Osteocyte (in vitro differentiated cells): ENCODE measurements around the gene C19orf12. TPM values are rescaled to one million over a fixed set of nuclear protein-coding genes. Genes with fewer than 3 reads are reported as not detected.

ENCODE experiments used
- DNase-seq: peaks from one replicate; pipeline ENCODE4 v3.0.0; 2021; ENCODE audit warnings: mixed read lengths; ENCODE audit not compliant: unreplicated experiment; ENCODE audit errors: extremely low spot score
- H3K27ac Mint-ChIP-seq: one replicate; pipeline ENCODE4 v1.8.0; 2021; ENCODE audit warnings: mild to moderate bottlenecking, mixed read lengths; ENCODE audit not compliant: unreplicated experiment
- H3K27me3 Mint-ChIP-seq: one replicate; pipeline ENCODE4 v1.8.0; 2021; ENCODE audit warnings: mixed read lengths; ENCODE audit not compliant: unreplicated experiment
- H3K36me3 Mint-ChIP-seq: one replicate; pipeline ENCODE4 v1.8.0; 2021; ENCODE audit warnings: mixed read lengths; ENCODE audit not compliant: unreplicated experiment
- H3K4me1 Mint-ChIP-seq: one replicate; pipeline ENCODE4 v1.8.0; 2021; ENCODE audit warnings: mixed read lengths; ENCODE audit not compliant: unreplicated experiment
- H3K4me3 Mint-ChIP-seq: one replicate; pipeline ENCODE4 v1.8.0; 2021; ENCODE audit warnings: mild to moderate bottlenecking, moderate library complexity, mixed read lengths; ENCODE audit not compliant: unreplicated experiment
- H3K9me3 Mint-ChIP-seq: one replicate; pipeline ENCODE4 v1.8.0; 2021; ENCODE audit warnings: mixed read lengths; ENCODE audit not compliant: unreplicated experiment
- CTCF ChIP-seq: fragments of 200-600 bp; sonication (generic); IDR thresholded peaks from 2 replicates; pipeline ENCODE4 v1.5.0; 2021; ENCODE audit warnings: antibody characterized with exemption, mild to moderate bottlenecking, moderate library complexity
- total RNA-seq: library from RNA; stranded (reverse); gene quantifications from 2 replicates; pipeline ENCODE4 v1.2.1, GENCODE V29; 2021

The C19orf12 gene
- total RNA-seq, 1 donor from 2014 or later: 42.7 TPM

GRCh38 chr19:29694161-29694560 is 20.9 kb downstream of the C19orf12 start:
- no peak for TF ChIP-seq CTCF
- no peak overlapping the region for H3K4me3 Mint-ChIP-seq
- H3K36me3 Mint-ChIP-seq: no peaks in the 10 kb centered on the region
- peaks cover 23% of the 10 kb centered on the region for H3K4me1 Mint-ChIP-seq
- DNase-seq: no peak
- peaks cover 4% of the 10 kb centered on the region for H3K9me3 Mint-ChIP-seq
- no peak overlapping the region for H3K27ac Mint-ChIP-seq
- no peaks in the 10 kb centered on the region for H3K27me3 Mint-ChIP-seq

DNA sequence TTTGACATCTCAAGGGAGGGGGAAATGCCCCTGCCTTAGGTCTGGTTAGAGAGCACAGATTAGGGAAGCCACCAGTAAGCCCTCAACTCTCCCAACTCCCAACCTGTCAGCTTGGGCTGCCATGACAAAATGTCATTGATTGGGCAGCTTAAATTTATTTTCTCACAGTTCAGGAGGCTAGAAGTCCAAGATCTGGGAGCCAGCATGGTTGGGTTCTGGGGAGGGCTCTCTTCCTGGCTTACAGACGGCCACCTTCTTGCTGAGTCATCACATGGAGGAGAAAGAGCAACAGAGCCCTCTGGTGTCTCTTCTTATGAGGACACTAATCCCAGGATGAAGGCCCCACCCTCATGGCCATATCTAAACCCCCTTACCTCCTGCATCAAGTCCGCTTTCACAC is 24.2 kb downstream of the C19orf12 start:
- Mint-ChIP-seq H3K4me1 (peaks cover 51% of the 10 kb centered on the region), H3K27me3 (no peaks in the 10 kb centered on the region), H3K36me3 (no peaks in the 10 kb centered on the region), H3K9me3 (peaks cover 4% of the 10 kb centered on the region), H3K4me3 (no peak overlapping the region), H3K27ac (peak overlapping the region; percentile 73)
- no peak for DNase-seq
- peak; percentile 73 for TF ChIP-seq CTCF

DNA sequence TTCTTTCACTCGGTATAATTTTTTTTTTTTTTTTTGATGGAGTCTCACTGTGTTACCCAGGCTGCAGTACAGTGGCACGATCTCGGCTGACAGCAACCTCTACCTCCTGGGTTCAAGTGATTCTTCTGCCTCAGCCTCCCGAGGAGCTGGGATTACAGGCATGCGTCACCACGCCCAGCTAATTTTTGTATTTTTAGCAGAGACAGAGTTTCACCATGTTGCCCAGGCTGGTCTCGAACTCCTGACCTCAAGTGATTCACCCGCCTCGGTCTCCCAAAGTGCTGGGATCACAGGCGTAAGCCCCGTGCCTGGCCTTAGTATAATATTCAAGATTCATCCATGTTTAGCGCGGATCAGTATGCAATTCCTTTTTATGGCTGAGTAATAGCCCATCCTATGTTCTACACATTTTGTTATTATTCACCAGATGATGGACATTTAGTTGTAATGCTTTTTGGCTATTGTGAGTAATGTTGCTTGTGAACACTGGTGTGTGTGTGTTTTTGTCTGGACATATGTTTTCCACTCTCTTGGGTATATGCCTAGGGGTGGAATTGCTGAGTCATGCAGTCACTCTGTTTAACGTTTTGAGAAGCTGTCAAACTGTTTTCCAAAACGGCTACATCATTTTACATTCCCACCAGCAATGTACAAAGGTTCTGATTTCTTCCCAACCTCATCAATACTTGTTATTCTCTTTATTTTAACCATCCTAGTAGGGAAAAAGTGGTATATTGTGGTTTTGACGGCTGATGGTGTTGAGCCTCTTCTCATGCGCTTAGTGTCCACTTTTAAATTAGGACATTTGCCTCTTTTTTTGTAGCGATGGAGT is 26.9 kb downstream of the C19orf12 start:
- Mint-ChIP-seq H3K9me3 (peaks cover 4% of the 10 kb centered on the region), H3K4me3 (peak overlapping the region; percentile 72), H3K27ac (peak overlapping the region; percentile 99), H3K36me3 (no peaks in the 10 kb centered on the region), H3K4me1 (peaks cover 49% of the 10 kb centered on the region), H3K27me3 (no peaks in the 10 kb centered on the region)
- TF ChIP-seq CTCF: no peak
- DNase-seq: no peak

GRCh38 chr19:29687244-29687896 is 27.7 kb downstream of the C19orf12 start:
- Mint-ChIP-seq H3K27me3 (no peaks in the 10 kb centered on the region), H3K4me3 (peak overlapping the region; percentile 72), H3K4me1 (peaks cover 56% of the 10 kb centered on the region), H3K9me3 (peaks cover 4% of the 10 kb centered on the region), H3K36me3 (no peaks in the 10 kb centered on the region), H3K27ac (peak overlapping the region; percentile 99)
- peak; percentile 92 for DNase-seq
- no peak for TF ChIP-seq CTCF

DNA sequence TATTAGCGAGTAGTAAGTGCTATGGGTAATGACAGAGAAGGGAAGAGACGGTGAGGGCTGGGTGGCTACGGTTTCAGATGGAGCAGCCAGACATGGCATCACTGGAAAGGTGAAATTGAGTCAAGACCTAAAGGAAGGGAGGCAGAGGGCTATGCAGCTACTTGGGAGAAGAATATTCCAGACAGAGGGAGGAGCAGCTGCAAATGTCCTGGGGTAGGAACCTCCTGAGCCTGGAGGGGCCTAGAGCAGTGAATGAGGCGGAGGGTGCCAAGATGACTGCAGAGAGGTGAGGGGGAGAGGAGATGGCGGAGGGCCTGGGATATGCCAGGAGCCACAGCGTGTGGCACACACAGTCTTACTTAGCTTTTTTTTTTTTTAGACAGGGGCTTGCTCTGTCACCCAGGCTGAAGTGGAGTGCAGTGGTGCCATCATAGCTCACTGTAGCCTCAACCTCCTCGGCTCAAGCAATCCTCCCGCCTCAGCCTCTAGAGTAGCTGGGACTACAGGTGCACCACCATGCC is 28.7 kb downstream of the C19orf12 start:
- TF ChIP-seq CTCF: no peak
- peak overlapping the region; percentile 38 for H3K4me3 Mint-ChIP-seq
- peak overlapping the region; percentile 99 for H3K27ac Mint-ChIP-seq
- H3K27me3 Mint-ChIP-seq: no peaks in the 10 kb centered on the region
- no peak for DNase-seq
- peaks cover 4% of the 10 kb centered on the region for H3K9me3 Mint-ChIP-seq
- no peaks in the 10 kb centered on the region for H3K36me3 Mint-ChIP-seq
- peaks cover 65% of the 10 kb centered on the region for H3K4me1 Mint-ChIP-seq
